HG03066 (cell line): ENCODE results near the gene MCM3.

Experiments
- ATAC-seq: cut with Tn5 transposase; IDR thresholded peaks from one replicate; pipeline ENCODE4 v1.9.1; 2021; ENCODE audit warnings: low read depth; ENCODE audit not compliant: unreplicated experiment

MCM3 gene

DNA sequence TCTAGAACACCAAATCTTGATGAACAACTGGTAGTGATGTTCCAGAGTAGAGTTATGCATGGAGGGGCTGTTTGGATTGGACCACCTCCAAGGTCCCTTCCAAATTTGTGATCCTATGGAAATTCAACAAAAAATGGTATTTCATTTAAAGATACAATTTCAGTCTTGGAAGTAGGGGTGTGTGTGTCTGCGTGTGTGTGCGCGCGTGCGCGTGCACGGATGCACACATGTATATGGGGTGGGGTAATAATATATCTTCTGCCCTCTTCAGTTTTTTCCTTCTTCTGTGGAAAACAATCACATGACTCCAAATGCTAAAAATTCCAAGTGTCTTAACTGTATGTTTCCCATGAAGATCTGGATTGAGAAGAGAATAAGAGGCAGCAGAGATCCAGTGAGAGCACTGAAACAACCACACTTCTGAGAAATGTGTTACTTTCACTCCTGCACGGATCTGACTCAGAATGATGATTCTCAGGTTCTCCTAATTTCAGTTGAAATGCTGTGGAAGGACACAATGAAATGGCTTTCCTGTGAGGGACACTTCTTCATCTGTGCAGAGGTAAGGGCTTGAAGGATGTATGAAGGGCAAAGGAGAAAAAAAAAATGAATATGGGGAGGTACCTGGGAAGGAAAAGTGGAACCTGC is 29.7 kb downstream of the MCM3 start:
- ATAC-seq = no peak

DNA sequence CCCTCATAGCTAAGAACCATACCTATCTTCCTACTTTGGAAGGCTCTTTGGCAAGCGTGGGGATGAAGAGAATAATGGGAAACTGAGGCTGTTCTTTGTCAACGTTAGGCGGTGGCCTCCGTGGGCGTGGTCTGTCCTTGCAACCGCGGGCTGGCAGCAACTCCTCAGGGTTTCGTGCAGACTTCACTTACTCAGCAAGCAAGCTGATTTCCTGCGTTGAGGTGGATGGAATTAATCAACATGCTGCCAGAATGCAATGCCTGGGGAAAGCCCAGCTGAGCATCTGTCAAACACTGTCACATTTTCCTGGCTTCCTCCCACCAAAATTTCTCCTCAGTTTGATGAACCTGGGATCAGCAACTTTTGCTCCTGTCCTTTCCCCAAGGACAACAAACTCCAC is 31.0 kb downstream of the MCM3 start:
- no peak for ATAC-seq

DNA sequence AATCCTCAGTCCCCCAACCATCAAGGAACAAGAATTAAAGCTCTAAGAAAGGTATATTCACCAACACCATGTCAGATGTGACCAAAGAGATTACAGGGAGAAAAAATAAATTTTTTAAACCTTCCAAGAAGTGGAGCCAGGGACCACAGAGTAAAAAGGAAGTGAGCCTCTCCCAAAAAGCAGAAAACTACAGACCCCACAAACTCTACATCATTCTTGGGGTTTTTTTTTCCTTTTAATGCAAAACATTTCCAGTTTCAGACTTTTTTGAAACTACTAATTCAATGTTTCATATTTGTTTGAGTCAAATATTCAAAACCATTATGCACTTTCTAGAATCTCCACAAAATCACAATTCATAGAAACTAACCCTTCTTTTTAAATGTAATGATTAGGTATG is 33.4 kb downstream of the MCM3 start:
- ATAC-seq = no peak

DNA sequence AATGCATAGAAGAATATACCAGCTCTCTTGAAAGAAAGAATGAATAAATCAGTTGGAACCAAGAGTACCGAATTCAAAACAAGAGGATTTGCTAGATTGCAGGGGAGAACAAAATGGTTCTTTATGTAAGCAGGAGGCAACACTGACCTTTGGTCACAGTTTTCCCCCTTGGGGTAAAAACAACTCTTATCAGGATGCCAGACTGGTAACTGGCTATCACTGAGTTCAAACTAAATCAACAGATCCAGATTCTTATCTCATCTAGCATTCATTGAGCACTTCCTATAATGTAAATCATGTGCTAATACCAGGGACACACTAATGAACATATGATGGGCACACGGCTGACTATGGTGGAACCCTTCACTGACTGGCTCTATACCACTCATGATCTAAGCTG is 35.5 kb downstream of the MCM3 start:
- ATAC-seq = no peak

DNA sequence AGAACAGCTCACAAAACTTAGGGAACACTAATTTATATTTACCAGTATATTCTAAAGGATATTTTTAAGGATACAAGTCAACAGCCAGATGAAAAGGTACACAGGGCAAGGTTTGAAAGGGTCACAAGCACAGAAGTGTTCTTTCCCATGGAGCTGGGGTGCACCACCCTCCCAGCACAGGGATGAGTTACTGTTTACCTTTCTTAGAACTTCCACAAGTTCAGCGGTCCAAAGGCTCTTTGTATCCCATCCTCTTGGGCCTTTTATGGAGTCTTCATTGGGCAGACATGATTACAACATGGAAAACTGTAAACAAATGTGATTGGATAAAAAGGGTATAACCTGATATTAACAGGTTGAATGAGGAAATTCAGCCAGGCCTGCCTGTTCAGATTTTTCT is 39.1 kb downstream of the MCM3 start:
- no peak for ATAC-seq

DNA sequence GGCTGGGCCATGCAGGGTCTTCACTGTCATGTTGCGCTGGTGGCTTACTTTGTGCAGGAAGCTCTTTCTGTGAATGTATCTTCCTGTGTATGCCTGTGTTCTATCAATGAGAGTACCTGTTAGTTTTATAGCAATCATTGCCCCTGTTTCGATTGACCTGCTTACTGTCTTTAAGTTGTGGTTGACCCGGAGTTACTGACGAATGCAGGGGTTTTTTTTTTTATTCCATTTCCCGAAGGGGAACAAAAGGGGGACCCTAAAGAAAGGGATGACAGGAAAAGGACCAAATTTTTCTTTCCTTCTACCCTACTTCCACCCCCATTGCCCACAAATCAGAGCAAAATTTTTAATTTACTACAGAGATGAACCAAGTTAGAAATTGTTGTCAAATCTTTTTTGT is 40.1 kb downstream of the MCM3 start, which contains the start of gene IL17F:
TSS of gene IL17F (minus strand) at position 101 of the 400 bp plus-strand sequence. CDS start at position 30, 71 bp downstream.
- no peak for ATAC-seq

DNA sequence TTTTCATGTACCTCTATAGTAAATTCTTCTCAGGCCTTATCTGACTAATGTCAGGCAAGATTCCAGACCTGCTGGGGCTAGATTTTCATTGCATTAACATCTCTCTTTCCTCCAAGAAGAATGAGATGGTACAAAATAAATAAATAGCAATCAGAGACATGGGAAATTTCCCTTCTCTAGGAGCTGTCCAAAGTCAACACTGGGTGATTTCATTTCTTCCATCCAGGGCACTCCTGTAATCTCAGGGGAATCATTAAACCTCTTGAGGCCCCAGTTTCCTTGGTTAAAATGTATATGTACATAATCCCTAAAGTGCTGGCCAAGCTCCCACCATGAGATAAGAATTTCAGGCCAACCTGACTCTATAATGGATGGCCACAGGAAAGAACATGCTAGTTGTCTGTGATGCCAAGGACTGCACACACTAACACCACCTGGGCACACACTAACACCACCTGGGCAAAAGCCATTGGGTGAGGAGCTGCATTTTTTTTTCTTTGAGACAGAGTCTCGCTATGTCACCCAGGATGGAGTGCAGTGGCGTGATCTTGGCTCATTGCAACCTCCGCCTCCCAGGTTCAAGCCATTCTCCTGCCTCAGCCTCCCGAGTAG is 41.2 kb downstream of the MCM3 start:
- no peak for ATAC-seq

DNA sequence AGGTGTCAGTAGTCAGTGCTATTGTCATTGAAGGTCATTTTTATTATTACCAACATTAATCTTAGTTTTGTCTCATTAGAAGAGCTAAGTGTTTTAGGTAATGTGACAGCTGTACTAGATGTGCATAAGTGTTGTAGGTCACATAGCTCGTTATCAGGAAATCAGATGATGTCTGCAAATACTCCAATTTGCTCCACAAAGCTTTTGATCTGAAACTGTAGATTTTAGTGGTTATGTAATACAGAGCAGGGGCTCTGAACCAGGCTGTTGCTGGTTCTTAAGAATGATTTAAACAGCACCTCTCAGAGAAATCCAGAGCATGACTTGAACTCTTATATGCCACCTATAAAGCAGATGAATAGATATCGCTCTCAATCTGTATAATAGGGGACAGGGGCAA is 42.7 kb downstream of the MCM3 start:
- ATAC-seq = no peak

DNA sequence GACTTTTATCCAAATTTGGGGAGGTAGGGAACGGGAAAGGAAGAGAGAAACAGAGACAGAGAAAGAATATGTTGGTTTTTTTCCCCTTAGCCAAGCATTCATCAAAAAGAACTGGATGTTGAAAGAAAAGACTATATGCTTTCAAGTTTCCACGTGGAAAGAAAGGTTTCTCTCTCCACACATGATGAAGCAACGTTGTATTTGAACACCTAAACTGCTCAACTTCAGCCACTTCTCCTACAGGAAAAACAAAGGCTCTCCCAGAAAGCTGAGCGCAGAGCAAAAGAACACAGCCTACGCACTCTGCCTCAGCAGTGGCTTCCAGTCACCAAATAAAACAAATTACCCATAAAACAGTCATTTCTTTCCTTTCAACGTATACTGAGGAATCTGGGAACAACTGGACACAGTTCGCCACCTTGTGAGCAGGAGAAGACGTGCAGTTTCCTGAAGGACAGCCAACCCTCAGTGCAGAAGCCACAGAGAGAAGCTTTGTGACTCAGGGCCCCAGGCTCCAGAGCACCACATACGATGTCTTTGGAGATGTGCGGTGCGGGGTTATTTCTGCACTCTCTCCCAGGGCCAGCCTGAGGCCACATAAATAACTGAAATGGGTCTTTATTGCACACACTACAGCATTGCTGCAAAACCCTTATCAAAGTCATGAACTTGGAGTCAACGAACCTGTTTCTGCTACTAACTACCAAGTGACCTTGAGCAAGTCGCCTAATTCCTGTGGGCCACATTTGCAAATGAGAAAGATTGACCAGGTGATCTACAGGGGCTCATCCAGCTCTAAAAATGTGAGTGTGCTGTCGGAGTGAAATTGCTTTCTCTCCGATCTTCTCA is 50.3 kb downstream of the MCM3 start:
- peak; percentile 53 for ATAC-seq

DNA sequence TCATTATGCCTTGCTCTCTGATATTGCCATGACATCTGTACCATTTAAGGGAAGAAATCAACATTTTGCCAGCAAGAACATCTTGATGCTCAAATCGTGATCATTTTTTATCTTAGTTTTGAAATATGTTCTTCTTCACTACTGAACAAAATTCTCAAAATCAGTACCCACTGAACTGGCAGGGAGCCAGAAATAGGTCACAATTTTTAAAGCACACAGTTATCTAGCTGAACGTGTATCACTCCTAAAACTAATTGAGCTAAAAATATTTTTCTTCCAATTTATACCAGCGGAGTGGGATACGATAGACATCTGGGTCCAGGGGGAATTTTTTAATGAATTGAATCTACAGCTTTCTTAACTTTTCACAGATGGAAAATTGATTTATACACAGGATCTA is 51.5 kb downstream of the MCM3 start:
- no peak for ATAC-seq

DNA sequence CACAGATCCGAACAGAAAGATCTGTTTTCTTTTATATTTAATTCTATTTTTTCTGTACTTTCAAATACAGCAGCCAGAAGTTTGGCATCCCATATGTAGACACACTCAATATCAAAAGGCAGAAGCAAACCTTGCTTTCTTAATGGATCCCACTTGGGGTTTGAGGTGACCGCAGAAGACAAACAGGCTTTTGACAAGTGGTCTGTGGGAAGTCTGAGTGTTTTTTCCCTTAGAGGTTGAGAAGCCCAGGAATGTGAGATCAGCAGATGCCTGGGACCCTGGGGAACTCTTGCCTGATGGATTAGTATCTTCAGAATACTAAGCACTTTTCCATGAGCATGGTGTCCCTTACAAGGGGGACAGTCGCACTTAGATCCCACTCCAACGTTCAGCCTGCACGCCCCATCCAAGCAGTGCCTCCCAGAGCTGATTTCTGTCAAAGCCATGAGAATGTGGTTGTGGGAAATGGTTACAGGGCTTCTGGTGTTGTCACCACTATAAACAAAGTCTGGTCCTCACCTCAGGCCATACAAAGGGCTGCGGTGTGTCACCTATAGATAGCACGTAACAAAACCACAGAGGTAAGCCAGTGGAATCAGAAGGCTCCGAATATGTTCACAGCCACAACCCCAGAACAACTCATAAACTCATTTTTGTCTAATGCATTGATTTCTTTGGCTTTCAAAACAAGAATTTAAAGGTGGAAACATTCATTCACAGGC is 53.0 kb downstream of the MCM3 start:
- ATAC-seq = no peak

DNA sequence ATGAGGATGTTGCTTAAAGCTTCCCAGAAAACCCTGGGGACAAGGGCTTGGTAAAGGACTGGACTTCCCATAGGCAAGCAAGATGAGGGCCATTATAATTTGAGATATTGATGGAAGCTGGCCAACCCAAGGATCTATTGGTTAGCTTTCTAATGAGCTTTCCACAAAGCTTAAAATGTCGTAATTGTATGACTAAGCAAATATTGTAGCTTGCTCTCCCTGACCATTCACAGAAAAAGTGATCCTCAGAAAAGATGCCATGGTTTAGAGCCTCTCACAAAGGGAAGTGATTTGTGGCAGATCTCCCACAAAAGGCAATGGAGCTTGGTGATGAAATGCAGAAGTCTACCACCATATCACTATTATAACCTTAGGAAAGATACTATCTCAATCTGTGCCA is 53.9 kb downstream of the MCM3 start:
- ATAC-seq = no peak

DNA sequence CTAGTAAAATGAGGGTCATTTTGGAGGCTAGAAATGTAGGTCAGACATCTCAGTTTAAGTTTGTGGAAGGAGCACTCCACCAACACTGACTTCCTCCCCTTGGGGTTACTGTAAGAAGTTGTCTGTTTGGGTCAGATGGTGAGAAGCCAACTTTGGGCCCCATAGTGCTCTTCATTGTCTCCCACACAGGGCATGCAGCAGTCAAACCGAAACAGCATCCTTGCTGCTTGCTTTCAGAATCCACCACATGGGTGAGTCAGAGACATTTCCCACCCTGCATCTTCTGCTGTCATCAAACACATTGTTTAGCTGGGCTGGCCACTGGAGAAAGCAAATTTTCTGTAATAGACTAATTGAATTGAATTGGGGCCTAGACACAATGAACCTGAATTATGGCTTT is 57.0 kb downstream of the MCM3 start:
- ATAC-seq = peak; percentile 100

DNA sequence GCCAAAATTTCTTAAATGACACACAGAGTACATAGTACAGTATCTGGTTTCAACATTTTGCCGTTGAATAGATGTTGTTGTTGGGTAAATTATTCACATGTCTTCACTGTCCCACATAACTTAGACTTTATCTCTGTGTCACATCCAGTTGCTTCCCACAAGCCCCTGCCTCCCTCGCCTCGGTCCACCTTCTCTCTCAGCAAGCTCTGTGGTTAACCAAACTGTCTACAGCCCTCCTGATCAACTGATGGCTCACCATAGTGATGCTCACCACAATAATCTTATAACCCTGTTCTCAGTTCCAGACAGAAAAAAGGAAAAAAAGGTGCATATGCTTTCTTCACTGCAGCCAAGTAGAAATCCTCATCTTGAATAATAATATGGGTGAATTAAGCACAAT is 63.2 kb downstream of the MCM3 start:
- ATAC-seq = peak; percentile 77

DNA sequence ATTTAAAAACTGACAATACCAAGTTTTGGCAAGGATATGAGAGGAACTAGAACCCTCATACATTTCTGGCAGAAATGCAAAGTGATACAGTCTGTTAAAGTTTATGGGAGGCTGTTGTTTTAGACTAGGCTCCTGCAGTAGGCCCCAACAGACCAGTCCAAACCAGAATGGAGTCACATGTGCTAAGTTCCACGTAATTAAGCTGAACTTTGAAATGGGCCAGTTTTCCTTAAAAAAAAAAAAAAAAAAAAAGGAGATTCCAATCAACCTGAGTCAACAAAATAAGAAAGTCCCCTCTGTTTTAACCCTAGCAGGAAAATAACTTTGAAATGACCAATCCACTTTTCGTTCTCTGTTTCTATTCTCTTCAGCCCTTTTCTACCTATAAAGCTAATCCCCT is 66.8 kb downstream of the MCM3 start:
- ATAC-seq = no peak

DNA sequence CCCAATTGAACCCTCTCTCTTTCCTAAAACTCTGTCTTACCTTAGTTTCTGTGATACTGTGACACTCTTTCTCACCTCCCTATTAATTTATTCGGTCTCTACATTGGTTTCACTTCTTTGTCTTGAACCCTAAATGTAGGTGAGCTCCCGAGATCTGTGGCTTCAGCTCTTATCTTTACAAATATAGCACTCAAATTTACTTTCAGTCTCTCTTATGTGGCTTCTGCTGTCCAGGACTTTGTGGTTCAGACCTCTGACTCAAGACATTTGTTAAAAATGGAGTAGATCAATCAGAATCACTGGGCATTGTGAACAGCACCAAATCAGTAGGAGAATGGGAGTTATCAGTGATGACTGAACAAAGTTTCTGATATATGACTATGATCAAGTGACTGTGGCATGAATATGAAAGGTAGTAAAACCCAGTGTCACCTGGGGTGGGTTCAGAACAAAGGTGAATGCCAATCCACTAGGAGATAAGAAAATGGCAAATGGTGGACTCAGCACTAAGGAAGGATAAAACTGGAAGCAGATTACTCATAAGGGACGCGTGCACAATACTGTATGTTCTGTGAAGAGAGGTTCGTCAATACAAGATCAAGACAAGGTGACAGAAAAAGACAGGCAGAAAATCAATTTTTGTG is 67.5 kb downstream of the MCM3 start:
- no peak for ATAC-seq

DNA sequence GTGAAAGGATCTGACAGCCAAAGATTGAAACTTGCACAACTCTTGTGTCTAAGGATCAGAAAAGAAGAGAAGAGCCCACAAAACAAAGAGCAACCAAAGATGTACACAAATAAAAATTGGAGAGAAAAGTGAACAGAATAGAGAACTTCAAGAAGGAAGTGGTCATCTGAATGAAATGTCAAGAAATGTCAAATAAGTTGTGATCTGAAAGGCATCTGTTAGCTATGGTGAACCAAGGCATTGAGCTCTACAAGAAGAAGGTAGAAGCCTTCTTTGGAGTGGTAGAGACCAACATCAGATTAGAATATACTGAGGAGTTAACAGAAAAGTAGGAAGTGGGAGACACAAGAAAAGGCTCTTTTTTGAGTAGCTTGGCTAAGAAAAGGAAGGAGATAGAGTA is 68.8 kb downstream of the MCM3 start:
- ATAC-seq = no peak
